ENCODE measurements around the gene CST8. TPM values are rescaled to one million over a fixed set of nuclear protein-coding genes. Genes with fewer than 3 reads are reported as not detected.

Gene CST8
- total RNA-seq, 1 donor from 2014 or later, result not detected

- TF ChIP-seq CTCF (IDR thresholded peaks at IDR 0.05; ENCODE audit: borderline replicate concordance), result no peak
- Histone ChIP-seq H3K27me3 (ENCODE audit: low read depth) (peaks cover 16% of the 10 kb centered on the region), H3K36me3 (no peaks in the 10 kb centered on the region), H3K4me1 (no peaks in the 10 kb centered on the region), H3K4me3 (no peak overlapping the region), H3K27ac (replicated peaks) (no peak overlapping the region), H3K9me3 (replicated peaks) (peaks cover 15% of the 10 kb centered on the region)
- intact Hi-C loops (cut with micrococcal nuclease), result no loop called here
- no peak for DNase-seq
These were observed 40.1 kb downstream of the CST8 start for GRCh38 chr20:23530937-23531567.

DNA sequence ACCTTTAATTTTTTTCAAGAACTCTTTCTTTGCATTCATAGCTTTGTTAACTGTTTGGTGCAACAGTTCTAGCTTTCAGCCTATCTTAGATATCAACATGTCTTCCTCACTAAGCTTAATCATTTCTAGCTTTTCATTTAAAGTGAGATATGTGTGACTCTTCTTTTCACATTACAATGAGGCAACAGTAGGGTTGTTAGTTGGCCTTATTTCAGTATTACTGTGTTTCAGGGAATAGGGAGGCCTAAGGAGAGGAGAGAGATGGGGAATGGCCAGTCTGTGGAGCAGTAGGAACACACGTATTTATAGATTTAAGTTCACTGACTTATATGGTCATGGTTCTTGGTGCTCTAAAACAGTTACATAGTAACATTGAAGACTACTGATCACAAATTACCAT, 41.6 kb downstream of the CST8 start:
- no peak overlapping the region for H3K4me3 ChIP-seq
- peaks cover 18% of the 10 kb centered on the region for H3K27me3 ChIP-seq (ENCODE audit: low read depth)
- H3K4me1 ChIP-seq, result no peaks in the 10 kb centered on the region
- no peaks in the 10 kb centered on the region for H3K36me3 ChIP-seq
- no peak overlapping the region for H3K27ac ChIP-seq (replicated peaks)
- no peak for DNase-seq
- H3K9me3 ChIP-seq (replicated peaks), result peaks cover 15% of the 10 kb centered on the region
- intact Hi-C loops (cut with micrococcal nuclease), result no loop called here
- no peak for TF ChIP-seq CTCF (IDR thresholded peaks at IDR 0.05; ENCODE audit: borderline replicate concordance)

DNA sequence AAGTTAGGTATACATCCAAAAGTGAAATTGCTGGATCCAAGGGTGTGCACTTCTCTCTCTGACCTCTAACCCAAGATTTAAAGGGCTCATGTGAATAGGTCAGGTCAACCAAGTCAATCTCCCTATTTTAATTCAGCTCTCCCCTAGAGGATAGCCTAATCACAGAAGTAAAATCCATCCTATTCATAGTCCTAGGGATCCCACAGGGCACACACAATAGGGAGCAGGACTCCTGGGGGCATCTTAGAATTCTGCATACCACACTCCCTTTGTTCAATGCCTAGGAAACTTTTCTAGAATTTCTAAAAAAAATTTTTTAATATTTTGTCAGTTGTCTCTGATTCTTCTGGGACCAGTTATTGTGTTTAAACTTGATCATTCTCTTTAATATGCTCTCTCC, 42.2 kb downstream of the CST8 start:
- no peak for DNase-seq
- Histone ChIP-seq H3K9me3 (replicated peaks) (peaks cover 15% of the 10 kb centered on the region), H3K27me3 (ENCODE audit: low read depth) (peaks cover 18% of the 10 kb centered on the region), H3K36me3 (no peaks in the 10 kb centered on the region), H3K4me1 (no peaks in the 10 kb centered on the region), H3K4me3 (no peak overlapping the region), H3K27ac (replicated peaks) (no peak overlapping the region)
- no peak for TF ChIP-seq CTCF (IDR thresholded peaks at IDR 0.05; ENCODE audit: borderline replicate concordance)
- intact Hi-C loops (cut with micrococcal nuclease), result no loop called here

GRCh38 chr20:23534801-23535593, 44.1 kb downstream of the CST8 start:
- no peaks in the 10 kb centered on the region for H3K4me1 ChIP-seq
- no peak overlapping the region for H3K27ac ChIP-seq (replicated peaks)
- no peak for TF ChIP-seq CTCF (IDR thresholded peaks at IDR 0.05; ENCODE audit: borderline replicate concordance)
- H3K9me3 ChIP-seq (replicated peaks), result no peaks in the 10 kb centered on the region
- H3K36me3 ChIP-seq, result no peaks in the 10 kb centered on the region
- H3K27me3 ChIP-seq (ENCODE audit: low read depth), result peaks cover 32% of the 10 kb centered on the region
- intact Hi-C loops (cut with micrococcal nuclease), result no loop called here
- no peak overlapping the region for H3K4me3 ChIP-seq
- DNase-seq, result no peak

DNA sequence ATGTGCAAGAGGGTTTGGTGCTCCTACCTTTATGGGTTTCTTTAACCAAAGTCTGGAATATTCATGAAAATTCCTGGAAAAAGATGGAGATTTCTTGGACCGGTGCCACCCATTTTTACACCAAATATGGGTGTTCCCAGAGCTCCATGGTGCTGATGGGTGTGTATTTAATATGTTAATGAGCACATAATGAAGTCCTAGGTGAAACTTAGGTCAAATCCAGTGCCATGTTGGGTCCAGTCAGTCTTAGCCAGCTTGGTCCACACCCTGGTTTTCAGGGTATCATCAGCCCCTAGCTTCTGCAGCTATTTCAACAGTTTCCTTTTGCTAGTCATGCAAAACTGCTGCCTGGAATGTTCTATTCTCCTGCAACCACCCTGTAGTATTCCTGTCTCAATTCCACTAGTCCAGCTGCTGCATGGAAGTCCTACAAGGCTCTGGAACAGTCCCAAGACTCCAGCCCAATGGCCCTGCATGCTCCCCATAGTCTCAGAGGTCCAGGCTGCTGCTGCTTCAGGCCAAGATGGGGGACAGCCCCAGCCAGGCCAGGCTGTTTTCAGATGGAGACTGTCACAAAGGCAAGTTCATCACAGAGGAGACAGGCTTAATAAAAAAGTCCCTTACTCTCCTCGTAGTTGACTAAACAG, 45.5 kb downstream of the CST8 start:
- Histone ChIP-seq H3K27ac (replicated peaks) (no peak overlapping the region), H3K4me3 (no peak overlapping the region), H3K27me3 (ENCODE audit: low read depth) (peaks cover 41% of the 10 kb centered on the region), H3K9me3 (replicated peaks) (no peaks in the 10 kb centered on the region), H3K36me3 (no peaks in the 10 kb centered on the region), H3K4me1 (no peaks in the 10 kb centered on the region)
- intact Hi-C loops (cut with micrococcal nuclease), result no loop called here
- no peak for DNase-seq
- TF ChIP-seq CTCF (IDR thresholded peaks at IDR 0.05; ENCODE audit: borderline replicate concordance), result no peak
